ENCODE measurements around the gene PNMA6E. TPM values are rescaled to one million over a fixed set of nuclear protein-coding genes. Genes with fewer than 3 reads are reported as not detected.

PNMA6E gene
- total RNA-seq, 1 donor from 2014 or later: not detected

GRCh38 chrX:153411988-153412574 lies 10.9 kb upstream of the PNMA6E start:
- TF ChIP-seq CTCF (IDR thresholded peaks at IDR 0.05): no peak
- no peak overlapping the region for H3K27ac Mint-ChIP-seq (ENCODE audit: unreplicated experiment)
- H3K4me3 Mint-ChIP-seq (ENCODE audit: unreplicated experiment): no peak overlapping the region
- no peaks in the 10 kb centered on the region for H3K9me3 Mint-ChIP-seq (ENCODE audit: unreplicated experiment)
- no peaks in the 10 kb centered on the region for H3K4me1 Mint-ChIP-seq (ENCODE audit: unreplicated experiment)
- H3K27me3 Mint-ChIP-seq (ENCODE audit: unreplicated experiment): peaks cover 4% of the 10 kb centered on the region
- DNase-seq (ENCODE audit: extremely low spot score, unreplicated experiment): no peak
- H3K36me3 Mint-ChIP-seq (ENCODE audit: unreplicated experiment): no peaks in the 10 kb centered on the region

- Mint-ChIP-seq H3K36me3 (ENCODE audit: unreplicated experiment) (no peaks in the 10 kb centered on the region), H3K27me3 (ENCODE audit: unreplicated experiment) (peaks cover 7% of the 10 kb centered on the region), H3K9me3 (ENCODE audit: unreplicated experiment) (no peaks in the 10 kb centered on the region), H3K27ac (ENCODE audit: unreplicated experiment) (no peak within 1 kb of the TSS), H3K4me1 (ENCODE audit: unreplicated experiment) (no peaks in the 10 kb centered on the region), H3K4me3 (ENCODE audit: unreplicated experiment) (no peak within 1 kb of the TSS)
- no peak for TF ChIP-seq CTCF (IDR thresholded peaks at IDR 0.05)
- no peak for DNase-seq (ENCODE audit: extremely low spot score, unreplicated experiment)
These were observed 10.3 kb upstream of the PNMA6E start, which contains the start of gene ZFP92 for GRCh38 chrX:153411255-153411987. ZFP92 (plus strand) TSS chrX:153411472; CDS start chrX:153418323, 6,851 bp downstream.

- Mint-ChIP-seq H3K27ac (ENCODE audit: unreplicated experiment) (no peak overlapping the region), H3K4me3 (ENCODE audit: unreplicated experiment) (no peak overlapping the region), H3K36me3 (ENCODE audit: unreplicated experiment) (no peaks in the 10 kb centered on the region), H3K4me1 (ENCODE audit: unreplicated experiment) (no peaks in the 10 kb centered on the region), H3K9me3 (ENCODE audit: unreplicated experiment) (no peaks in the 10 kb centered on the region), H3K27me3 (ENCODE audit: unreplicated experiment) (peaks cover 8% of the 10 kb centered on the region)
- DNase-seq (ENCODE audit: extremely low spot score, unreplicated experiment): no peak
- TF ChIP-seq CTCF (IDR thresholded peaks at IDR 0.05): no peak
These were observed 9.7 kb upstream of the PNMA6E start for GRCh38 chrX:153410888-153411254.

GRCh38 chrX:153410373-153410772 lies 9.2 kb upstream of the PNMA6E start:
- Mint-ChIP-seq H3K9me3 (ENCODE audit: unreplicated experiment) (no peaks in the 10 kb centered on the region), H3K27me3 (ENCODE audit: unreplicated experiment) (peaks cover 8% of the 10 kb centered on the region), H3K36me3 (ENCODE audit: unreplicated experiment) (no peaks in the 10 kb centered on the region), H3K4me1 (ENCODE audit: unreplicated experiment) (no peaks in the 10 kb centered on the region), H3K27ac (ENCODE audit: unreplicated experiment) (no peak overlapping the region), H3K4me3 (ENCODE audit: unreplicated experiment) (no peak overlapping the region)
- no peak for TF ChIP-seq CTCF (IDR thresholded peaks at IDR 0.05)
- no peak for DNase-seq (ENCODE audit: extremely low spot score, unreplicated experiment)

- no peaks in the 10 kb centered on the region for H3K4me1 Mint-ChIP-seq (ENCODE audit: unreplicated experiment)
- H3K27me3 Mint-ChIP-seq (ENCODE audit: unreplicated experiment): peaks cover 8% of the 10 kb centered on the region
- H3K4me3 Mint-ChIP-seq (ENCODE audit: unreplicated experiment): no peak overlapping the region
- H3K27ac Mint-ChIP-seq (ENCODE audit: unreplicated experiment): no peak overlapping the region
- DNase-seq (ENCODE audit: extremely low spot score, unreplicated experiment): no peak
- no peaks in the 10 kb centered on the region for H3K36me3 Mint-ChIP-seq (ENCODE audit: unreplicated experiment)
- no peak for TF ChIP-seq CTCF (IDR thresholded peaks at IDR 0.05)
- H3K9me3 Mint-ChIP-seq (ENCODE audit: unreplicated experiment): no peaks in the 10 kb centered on the region
These were observed 8.4 kb upstream of the PNMA6E start for GRCh38 chrX:153409414-153410101.
